GM18861 (cell line): Measurements from ENCODE around the gene PERCC1.
"Not testable (repeated sequence)": the region's sequence is repeated elsewhere in the genome, so short reads cannot be mapped to it uniquely, and the experiment has no call there.

Experiments
- ATAC-seq: cut with Tn5 transposase; IDR thresholded peaks from one replicate; pipeline ENCODE4 v1.9.1; 2021; ENCODE audit not compliant: unreplicated experiment

Gene PERCC1

GRCh38 chr16:1433263-1433560, 2.3 kb downstream of the PERCC1 start:
- ATAC-seq = no peak

GRCh38 chr16:1433756-1434155, 2.9 kb downstream of the PERCC1 start:
- ATAC-seq = no peak

DNA sequence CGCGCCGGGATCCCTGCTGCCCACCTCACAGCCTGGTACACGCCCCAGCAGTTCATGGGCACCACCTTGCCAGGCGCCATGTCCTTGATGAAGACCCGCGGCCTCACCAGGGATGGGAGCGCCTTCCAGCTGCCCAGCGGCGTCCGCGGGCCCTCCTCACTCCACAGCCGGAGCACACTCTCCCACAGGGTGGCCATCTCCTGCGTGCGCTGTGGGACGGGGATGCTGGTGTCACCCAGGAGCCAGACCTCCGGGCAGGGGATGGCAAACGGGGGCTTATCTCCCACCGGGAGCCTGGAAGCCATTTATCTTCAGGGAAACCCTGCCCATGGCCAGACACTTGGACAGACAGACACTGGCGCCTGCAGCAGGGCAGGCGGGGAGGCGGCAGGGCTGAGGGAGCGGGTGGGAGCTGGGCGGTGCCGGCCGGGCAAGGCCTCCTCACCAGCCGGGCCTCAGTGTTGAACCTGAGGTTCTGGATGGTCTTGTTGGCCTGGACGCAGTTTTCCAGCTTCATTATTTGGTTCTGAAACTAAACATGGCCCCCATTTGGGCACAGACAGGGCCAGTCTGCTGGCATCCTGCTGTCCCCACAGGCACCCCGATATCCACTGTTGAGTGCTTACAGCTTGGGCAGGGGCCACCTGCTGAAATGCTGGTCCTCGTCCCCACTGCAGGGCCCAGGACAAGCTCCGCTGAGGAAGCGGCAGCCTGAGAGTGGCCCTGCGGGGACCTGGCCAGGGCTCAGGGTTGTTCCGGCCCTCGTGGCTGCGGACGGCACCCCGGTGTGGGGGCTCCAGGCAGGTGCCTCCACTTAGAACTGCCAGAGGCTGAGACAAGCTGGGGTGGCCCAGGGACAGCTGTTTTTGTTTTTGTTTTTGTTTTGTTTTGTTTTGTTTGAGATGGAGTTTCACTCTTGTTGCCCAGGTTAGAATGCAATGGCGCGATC, 4.0 kb downstream of the PERCC1 start:
- ATAC-seq = no peak

DNA sequence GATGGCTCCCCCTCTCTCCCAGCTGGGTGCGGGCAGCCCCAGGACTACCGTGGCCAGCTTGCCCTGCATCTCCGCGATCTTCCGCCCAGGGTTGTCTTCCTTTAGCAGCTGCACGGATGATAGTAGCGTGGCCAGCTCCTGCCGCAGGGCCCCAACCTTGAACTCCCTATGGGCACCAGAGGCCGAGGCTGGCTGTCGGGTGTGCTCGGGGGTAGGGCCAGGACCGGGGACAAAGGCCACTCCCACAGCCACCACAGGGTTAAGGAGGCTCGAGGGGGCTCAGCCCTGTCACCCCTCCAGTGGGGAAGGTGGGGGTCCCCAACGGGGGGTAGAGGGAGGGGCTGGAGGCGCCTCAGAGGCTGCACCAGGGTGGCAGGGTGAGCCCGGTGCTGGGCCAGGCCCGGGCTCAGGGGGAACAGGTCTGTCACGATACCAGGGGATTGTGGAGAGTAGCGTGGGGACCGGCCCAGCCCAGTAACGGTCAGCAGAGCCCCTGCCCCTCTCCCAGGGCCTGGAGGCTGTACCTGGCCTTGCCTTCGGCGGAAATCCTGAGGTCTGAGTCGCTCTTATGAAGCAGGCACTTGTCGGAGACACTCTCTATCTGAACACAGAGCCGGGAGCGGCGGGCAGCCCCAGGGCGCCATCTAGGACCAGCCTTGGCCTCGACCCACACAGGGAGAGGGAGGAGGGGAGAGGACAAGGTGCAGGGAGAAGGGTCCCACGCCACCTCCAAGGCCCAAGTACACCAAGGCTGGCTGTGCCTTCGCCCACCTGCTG, 5.2 kb downstream of the PERCC1 start:
- no peak for ATAC-seq

GRCh38 chr16:1436731-1437355, 6.0 kb downstream of the PERCC1 start:
- no peak for ATAC-seq

DNA sequence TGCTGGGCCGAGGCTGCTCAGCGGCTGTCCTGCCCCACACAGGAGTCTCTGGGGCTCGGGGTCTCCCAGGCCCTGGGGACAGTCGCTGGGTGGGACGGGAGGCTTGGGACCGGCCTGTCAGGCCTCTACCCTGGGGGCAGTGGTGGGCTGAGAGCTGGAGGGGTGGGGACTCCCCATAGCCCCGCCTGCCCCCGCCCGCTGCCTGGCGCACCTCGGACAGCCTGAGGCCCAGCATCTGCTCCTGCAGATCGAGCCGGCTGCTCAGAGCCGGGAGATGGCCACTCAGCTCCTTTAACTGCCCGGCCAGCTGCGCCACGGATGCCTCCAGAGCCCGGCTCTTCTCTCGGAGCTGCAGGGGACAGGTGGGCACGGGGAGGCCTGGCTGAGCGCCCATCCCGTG, 6.7 kb downstream of the PERCC1 start:
- no peak for ATAC-seq

DNA sequence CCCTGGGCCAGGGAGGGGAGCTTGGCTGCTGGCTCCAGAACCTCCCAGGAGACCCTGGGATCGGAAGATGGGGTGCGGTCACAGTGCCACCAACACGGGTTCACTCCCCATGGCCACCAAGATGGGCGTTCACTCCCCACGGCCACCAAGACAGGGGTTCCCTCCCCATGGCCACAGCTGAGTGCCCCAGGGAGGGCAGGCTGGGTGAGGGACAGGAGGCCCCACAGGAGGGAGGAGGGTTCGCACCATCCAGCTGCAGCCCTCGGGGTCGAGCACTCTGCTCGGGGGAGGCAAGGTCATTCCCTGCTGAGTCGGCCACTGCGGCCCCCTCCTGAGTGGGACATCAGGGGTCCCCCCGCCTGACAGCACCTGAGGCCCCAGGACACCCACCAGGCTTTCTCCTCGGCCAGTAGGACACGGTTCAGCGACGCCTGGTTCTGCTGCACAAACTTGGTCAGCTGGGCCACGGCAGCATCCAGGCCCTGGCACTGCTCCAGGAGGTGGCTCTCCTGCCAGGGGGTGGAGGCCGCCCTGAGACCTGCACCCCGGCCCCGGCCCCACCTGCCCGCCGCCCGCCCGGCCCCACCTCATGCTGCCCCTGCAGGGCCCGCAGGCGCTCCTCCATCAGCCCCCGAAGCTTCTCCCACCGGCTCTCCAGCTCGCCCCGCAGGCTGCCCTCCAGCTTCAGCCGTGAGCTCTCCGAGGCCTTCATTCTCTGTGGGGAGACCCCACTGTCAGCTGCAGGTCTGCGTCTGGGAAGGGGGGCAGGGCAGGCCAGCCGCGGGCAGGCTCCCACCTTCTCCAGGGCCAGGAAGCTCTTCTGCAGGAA, 7.6 kb downstream of the PERCC1 start:
- no peak for ATAC-seq

DNA sequence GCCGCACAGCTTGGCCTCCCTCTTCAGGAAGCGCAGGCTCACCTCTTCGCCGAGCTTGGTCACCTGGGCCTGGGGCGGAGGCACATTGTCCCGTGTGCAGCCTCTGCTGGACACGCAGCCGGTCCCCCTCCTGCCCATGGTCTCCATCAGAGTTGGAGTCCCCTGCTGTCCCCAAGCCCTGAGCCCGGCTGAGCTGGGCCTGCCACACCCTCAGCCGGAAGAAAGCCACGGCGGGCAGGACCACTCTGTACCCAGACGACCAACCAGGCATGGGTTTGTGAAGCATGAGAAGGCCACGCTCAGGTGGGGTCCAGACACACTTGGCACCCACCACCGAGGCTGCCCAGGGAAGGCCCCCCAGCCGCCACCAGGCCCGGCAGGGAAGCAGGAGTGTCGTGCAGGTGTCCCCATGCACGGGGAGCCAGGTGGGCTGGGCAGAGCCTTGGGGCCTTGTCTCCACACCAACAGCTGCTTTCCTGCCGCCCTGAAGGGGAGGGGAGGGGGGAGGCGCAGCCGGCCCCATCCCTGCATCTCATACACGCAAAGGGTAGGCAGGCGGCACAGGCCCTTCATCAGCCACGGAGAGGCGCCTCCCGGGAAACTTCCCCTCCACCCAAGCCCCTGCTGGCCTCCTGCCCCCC, 8.3 kb downstream of the PERCC1 start:
- no peak for ATAC-seq

DNA sequence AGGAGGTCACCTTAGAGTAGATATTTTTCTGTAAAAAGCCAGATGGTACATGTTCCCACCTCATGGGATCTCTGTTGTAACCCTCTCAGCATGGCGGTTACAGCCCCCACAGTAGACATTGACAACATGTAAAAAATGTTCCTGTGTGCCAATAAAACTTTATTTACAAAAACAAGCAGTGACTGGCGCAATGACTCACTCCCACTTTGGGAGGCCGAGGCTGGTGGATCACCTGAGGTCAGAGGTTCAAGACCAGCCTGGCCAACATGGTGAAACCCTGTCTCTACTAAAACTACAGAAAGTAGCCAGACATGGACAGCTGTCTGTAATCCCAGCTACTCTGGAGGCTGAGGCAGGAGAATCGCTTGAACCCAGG, 8.8 kb downstream of the PERCC1 start:
- not testable (repeated sequence) for ATAC-seq

- ATAC-seq = no peak
These were observed 10.5 kb downstream of the PERCC1 start for GRCh38 chr16:1441391-1441829.

DNA sequence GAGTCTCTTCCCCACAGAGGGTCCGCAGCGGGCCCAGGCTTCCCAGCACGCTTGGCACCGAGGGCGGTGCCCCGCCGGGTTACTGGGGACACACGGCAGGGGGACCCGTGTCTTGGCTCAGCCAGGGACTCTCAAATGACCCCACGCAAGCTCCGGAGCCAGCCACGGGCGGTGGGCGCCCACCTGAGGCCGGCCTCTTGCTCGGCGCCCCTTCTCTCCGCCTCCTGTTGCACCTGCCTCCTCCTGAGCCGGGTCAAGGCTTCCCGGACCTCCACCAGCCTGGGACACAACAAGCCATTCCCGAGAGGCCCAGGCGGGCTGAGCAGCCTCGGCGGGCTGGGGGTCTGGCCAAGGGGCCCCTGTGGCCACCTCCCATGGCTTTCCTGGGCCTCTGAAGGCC, 11.8 kb downstream of the PERCC1 start:
- no peak for ATAC-seq

GRCh38 chr16:1443403-1443973, 12.6 kb downstream of the PERCC1 start:
- ATAC-seq = no peak

DNA sequence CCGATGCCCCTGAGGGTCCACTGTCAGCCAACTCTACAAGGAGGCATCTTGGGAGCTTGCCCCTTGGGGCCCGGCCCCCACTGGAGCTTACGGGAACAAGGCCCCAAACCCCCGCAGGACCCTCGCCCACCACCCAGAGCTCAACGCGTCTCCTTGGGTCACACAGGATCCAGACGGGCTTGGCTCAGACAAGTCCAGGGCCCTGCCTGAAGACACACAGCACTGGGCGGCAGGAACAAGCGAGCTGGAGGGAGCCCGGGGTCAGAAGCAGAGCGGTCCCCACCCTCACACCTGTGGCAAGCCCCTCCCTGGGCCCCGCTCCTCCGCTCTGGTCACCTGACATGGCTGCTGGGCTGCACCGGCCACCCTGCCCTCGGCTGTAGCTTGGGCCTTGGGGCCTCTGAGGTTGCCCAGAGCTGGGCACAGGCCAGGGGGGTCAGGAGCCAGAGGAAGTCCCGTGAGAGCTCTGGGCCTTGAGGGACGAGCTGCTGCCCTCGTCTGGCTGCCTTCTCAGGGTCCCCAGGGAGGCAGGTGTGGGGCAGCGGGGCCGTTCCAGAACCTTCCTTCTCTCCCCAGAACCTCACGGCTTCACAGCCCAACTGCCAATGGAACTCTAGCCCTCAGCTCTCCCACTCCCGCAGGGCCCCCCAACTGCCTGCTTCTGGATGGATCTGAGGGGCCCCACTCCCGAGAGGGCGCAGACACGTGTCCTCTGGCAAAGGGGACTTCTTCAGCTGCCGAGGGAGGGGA, 13.3 kb downstream of the PERCC1 start, which contains the start of gene CCDC154:
Gene CCDC154 (minus strand): TSS at position 577 of the 750 bp plus-strand sequence. CDS start 234 bp downstream, at position 343.
- no peak for ATAC-seq

- no peak for ATAC-seq
These were observed 14.0 kb downstream of the PERCC1 start for GRCh38 chr16:1444730-1445517.

DNA sequence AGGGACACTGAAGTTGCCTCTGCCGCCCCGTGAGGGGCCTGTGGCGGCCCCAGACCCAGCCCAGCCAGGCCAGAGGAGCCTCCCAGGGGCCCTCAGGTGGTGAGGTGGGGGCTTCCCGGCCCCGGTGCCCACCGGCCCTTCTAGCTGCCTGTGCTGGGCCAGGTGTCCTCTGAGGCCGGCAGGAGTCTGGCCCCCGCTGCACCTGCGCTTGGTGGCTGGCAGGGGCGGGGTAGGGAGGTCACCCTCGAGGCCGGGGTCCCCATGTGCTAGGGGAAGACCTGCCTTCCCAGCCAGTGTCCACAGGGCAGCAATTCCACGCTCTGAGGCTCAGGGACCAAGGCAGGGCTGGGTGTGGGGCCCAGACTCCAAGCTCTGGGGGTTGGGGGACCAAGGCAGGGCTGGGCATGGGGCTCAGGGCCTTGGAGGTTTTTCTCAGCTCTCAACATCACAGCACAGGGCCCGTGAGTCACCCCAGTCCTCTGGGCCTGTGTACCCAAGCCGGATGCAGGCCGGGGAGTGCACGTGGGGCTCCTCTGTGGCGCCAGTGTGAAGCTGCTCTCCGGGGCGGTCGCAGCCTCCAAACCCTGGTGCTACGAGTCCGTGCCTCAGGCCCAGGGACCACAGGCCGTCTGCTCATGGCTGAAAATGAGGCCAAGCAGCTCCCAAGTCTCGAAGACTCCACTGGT, 14.8 kb downstream of the PERCC1 start:
- ATAC-seq = no peak

GRCh38 chr16:1446296-1447080, 15.6 kb downstream of the PERCC1 start:
- no peak for ATAC-seq

DNA sequence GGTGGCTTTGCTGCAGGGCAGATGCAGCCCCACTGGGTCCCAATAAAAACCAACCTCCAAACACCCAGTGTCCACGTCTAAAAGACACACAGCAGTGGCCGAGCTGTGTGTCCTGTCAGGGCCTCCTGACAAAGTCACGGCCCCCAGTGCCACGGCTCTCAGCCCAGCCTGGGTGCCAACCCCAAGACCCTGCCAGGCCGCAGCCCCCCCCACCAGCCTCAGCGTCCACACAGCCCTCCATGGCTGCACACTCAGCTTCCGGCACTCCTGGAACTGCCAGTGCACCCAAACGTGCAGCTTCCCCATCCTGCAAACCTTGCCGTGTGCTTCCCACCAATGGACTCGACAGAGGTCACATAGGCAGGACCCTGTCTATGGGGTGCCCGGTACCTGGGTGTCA, 17.1 kb downstream of the PERCC1 start:
- ATAC-seq = no peak
